Neural cell (in vitro differentiated cells): ENCODE results near the gene RAD51B.

Source experiments
- CTCF ChIP-seq: fragments of 450-650 bp; IDR thresholded peaks from 2 replicates; pipeline ENCODE4 v1.5.1; 2014; ENCODE audit warnings: antibody characterized with exemption, mild to moderate bottlenecking, moderate library complexity; ENCODE audit not compliant: poor library complexity, severe bottlenecking
- RAD21 ChIP-seq: fragments of 450-650 bp; conservative IDR thresholded peaks from 2 replicates; pipeline ENCODE4 v1.6.1; 2014; ENCODE audit warnings: antibody characterized with exemption, mild to moderate bottlenecking, moderate library complexity
- REST ChIP-seq: IDR thresholded peaks from 2 replicates; pipeline ENCODE4 v1.6.1; 2012; ENCODE audit warnings: borderline replicate concordance

- TF ChIP-seq RAD21 (no peak), REST (no peak), CTCF (no peak)
Observed at GRCh38 chr14:68255693-68256178, 436.2 kb downstream of the RAD51B start.
